ENCODE measurements around the gene CFAP43. TPM values are rescaled to one million over a fixed set of nuclear protein-coding genes. Genes with fewer than 3 reads are reported as not detected.
"Not testable (repeated sequence)": the region's sequence is repeated elsewhere in the genome, so short reads cannot be mapped to it uniquely, and the experiment has no call there.

CFAP43 gene
- total RNA-seq, 1 donor from 2014 or later, result 1.9 TPM

GRCh38 chr10:104256335-104256961, 24.3 kb upstream of the CFAP43 start:
- no peak for DNase-seq (ENCODE audit: low spot score)

GRCh38 chr10:104255311-104255981, 23.3 kb upstream of the CFAP43 start:
- no peak for DNase-seq (ENCODE audit: low spot score)

- DNase-seq (ENCODE audit: low spot score), result peak; percentile 78
These were observed 22.5 kb upstream of the CFAP43 start, which contains the start of gene GSTO1 for GRCh38 chr10:104254493-104255310. Gene GSTO1, plus strand, starts transcription at chr10:104254892. Its CDS starts 37 bp downstream, at chr10:104254929.

- DNase-seq (ENCODE audit: low spot score), result no peak
These were observed 21.6 kb upstream of the CFAP43 start for GRCh38 chr10:104253606-104254410.

GRCh38 chr10:104253106-104253505, 20.9 kb upstream of the CFAP43 start:
- DNase-seq (ENCODE audit: low spot score), result peak; percentile 59

GRCh38 chr10:104252368-104252767, 20.2 kb upstream of the CFAP43 start:
- DNase-seq (ENCODE audit: low spot score), result no peak

GRCh38 chr10:104251443-104251842, 19.3 kb upstream of the CFAP43 start:
- no peak for DNase-seq (ENCODE audit: low spot score)

GRCh38 chr10:104250371-104250770, 18.2 kb upstream of the CFAP43 start:
- DNase-seq (ENCODE audit: low spot score), result no peak

- not testable (repeated sequence) for DNase-seq (ENCODE audit: low spot score)
These were observed 16.8 kb upstream of the CFAP43 start for GRCh38 chr10:104248931-104249330.

- no peak for DNase-seq (ENCODE audit: low spot score)
These were observed 15.5 kb upstream of the CFAP43 start for GRCh38 chr10:104247513-104248146.

GRCh38 chr10:104246976-104247375, 14.8 kb upstream of the CFAP43 start:
- no peak for DNase-seq (ENCODE audit: low spot score)

- DNase-seq (ENCODE audit: low spot score), result no peak
These were observed 13.0 kb upstream of the CFAP43 start for GRCh38 chr10:104245066-104245632.

- no peak for DNase-seq (ENCODE audit: low spot score)
These were observed 11.3 kb upstream of the CFAP43 start for GRCh38 chr10:104243512-104243911.

- DNase-seq (ENCODE audit: low spot score), result not testable (repeated sequence)
These were observed 10.8 kb upstream of the CFAP43 start for GRCh38 chr10:104243009-104243408.

GRCh38 chr10:104242545-104242944, 10.4 kb upstream of the CFAP43 start:
- no peak for DNase-seq (ENCODE audit: low spot score)

- DNase-seq (ENCODE audit: low spot score), result no peak
These were observed 7.9 kb upstream of the CFAP43 start for GRCh38 chr10:104240078-104240477.

- DNase-seq (ENCODE audit: low spot score), result no peak
These were observed 3.6 kb upstream of the CFAP43 start for GRCh38 chr10:104235801-104236200.

GRCh38 chr10:104234934-104235333, 2.8 kb upstream of the CFAP43 start:
- DNase-seq (ENCODE audit: low spot score), result no peak

GRCh38 chr10:104233817-104234216, 1.7 kb upstream of the CFAP43 start:
- no peak for DNase-seq (ENCODE audit: low spot score)

- no peak for DNase-seq (ENCODE audit: low spot score)
These were observed 494 bp upstream of the CFAP43 start for GRCh38 chr10:104232613-104233102.

GRCh38 chr10:104230490-104230889, 1.7 kb downstream of the CFAP43 start:
- no peak for DNase-seq (ENCODE audit: low spot score)

All from mucosa of gallbladder (tissue), 1 donor.